MM.1S (cell line): ENCODE results near the gene GPANK1.

ENCODE experiments used
- DNase-seq: peaks from one replicate; pipeline ENCODE4 v3.0.0-alpha.2; 2015
- H2AFZ ChIP-seq: fragments of 300-600 bp; sonication (generic); 2 replicates; pipeline ENCODE4 v1.6.0; 2016; ENCODE audit warnings: antibody characterized with exemption, low read length
- H3F3A ChIP-seq: fragments of 300-600 bp; sonication (generic); 2 replicates; pipeline ENCODE4 v1.6.1; 2016; ENCODE audit warnings: mild to moderate bottlenecking, antibody characterized with exemption, low read length, moderate library complexity, mixed read lengths; ENCODE audit not compliant: insufficient read depth
- H3K27ac ChIP-seq: fragments of 300-600 bp; sonication (generic); 2 replicates; pipeline ENCODE4 v1.5.1; 2016; ENCODE audit warnings: mild to moderate bottlenecking, low read length
- H3K27me3 ChIP-seq: fragments of 300-600 bp; sonication (generic); replicated peaks from 2 replicates; pipeline ENCODE4 v1.6.0; 2016; ENCODE audit warnings: low read length; ENCODE audit not compliant: insufficient read depth
- H3K36me3 ChIP-seq: fragments of 300-600 bp; sonication (generic); replicated peaks from 2 replicates; pipeline ENCODE4 v1.6.1; 2016; ENCODE audit warnings: mild to moderate bottlenecking, low read length, mixed read lengths; ENCODE audit not compliant: insufficient read depth
- H3K4me1 ChIP-seq: fragments of 300-600 bp; sonication (generic); 2 replicates; pipeline ENCODE4 v1.6.1; 2016; ENCODE audit warnings: low read length, mixed read lengths
- H3K4me2 ChIP-seq: fragments of 300-600 bp; sonication (generic); 2 replicates; pipeline ENCODE4 v1.6.0; 2016; ENCODE audit warnings: low read depth, low read length
- H3K4me3 ChIP-seq: fragments of 300-600 bp; sonication (generic); 2 replicates; pipeline ENCODE4 v1.5.1; 2016; ENCODE audit warnings: low read length, mixed read lengths
- H3K79me2 ChIP-seq: fragments of 300-600 bp; sonication (generic); 2 replicates; pipeline ENCODE4 v1.6.1; 2016; ENCODE audit warnings: mixed run types, low read length, mixed read lengths
- H3K9ac ChIP-seq: fragments of 300-600 bp; sonication (generic); 2 replicates; pipeline ENCODE4 v1.6.1; 2016; ENCODE audit warnings: low read length, mixed read lengths
- H3K9me2 ChIP-seq: fragments of 300-600 bp; sonication (generic); replicated peaks from 2 replicates; pipeline ENCODE4 v1.6.1; 2016; ENCODE audit warnings: mild to moderate bottlenecking, low read length, mixed read lengths; ENCODE audit not compliant: insufficient read depth
- H3K9me3 ChIP-seq: fragments of 300-600 bp; sonication (generic); replicated peaks from 2 replicates; pipeline ENCODE4 v1.6.1; 2016; ENCODE audit warnings: mild to moderate bottlenecking, low read length, mixed read lengths; ENCODE audit not compliant: insufficient read depth
- H4K20me1 ChIP-seq: fragments of 300-600 bp; sonication (generic); 2 replicates; pipeline ENCODE4 v1.6.1; 2016; ENCODE audit warnings: mild to moderate bottlenecking, low read length, moderate library complexity, mixed read lengths; ENCODE audit not compliant: insufficient read depth
- CTCF ChIP-seq: fragments of 300-600 bp; sonication (generic); IDR thresholded peaks from 2 replicates; pipeline ENCODE4 v1.5.1; 2016; ENCODE audit warnings: antibody characterized with exemption, low read length, mixed read lengths
- EZH2 ChIP-seq: fragments of 300-600 bp; sonication (generic); optimal IDR thresholded peaks from 2 replicates; pipeline ENCODE3; 2017; ENCODE audit warnings: low read depth, mild to moderate bottlenecking, antibody characterized with exemption, low read length, mixed read lengths
- EZH2phosphoT487 ChIP-seq: fragments of 300-600 bp; sonication (generic); IDR thresholded peaks from 2 replicates; pipeline ENCODE4 v1.6.1; 2018; ENCODE audit warnings: antibody characterized with exemption, low read length

GPANK1 gene

DNA sequence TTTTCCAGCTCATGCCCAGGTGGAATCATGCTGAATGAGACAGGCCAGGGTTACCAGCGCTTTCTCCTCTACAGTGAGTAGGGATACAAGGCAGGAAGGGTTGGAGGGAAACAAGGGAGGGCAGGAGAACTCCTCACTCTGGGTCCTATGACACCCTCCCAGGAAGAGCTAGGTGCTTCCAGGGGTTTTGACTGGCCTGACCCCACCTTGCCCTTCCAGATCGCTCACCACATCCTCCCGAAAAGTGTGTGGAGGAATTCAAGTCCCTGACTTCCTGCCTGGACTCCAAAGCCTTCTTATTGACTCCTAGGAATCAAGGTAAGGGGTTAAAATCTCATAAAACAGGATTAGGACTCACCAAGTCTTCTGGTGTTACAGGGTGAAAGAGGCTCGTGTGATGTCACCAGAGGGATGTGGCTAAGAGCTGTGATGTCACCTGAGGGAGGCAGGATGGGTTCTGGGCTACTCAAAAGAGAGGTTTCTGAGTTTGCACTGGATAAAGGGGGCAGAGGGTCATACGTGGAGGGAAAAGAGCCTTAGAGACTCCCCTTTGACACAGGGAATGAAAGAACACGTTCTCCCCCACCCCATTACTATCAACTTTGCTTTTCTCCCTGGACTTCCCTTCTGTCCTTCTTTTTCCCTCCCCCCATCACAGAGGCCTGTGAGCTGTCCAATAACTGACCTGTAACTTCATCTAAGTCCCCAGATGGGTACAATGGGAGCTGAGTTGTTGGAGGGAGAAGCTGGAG is 7.2 kb downstream of the GPANK1 start:
- Histone ChIP-seq H4K20me1 (no peaks in the 10 kb centered on the region), H3K27me3 (no peaks in the 10 kb centered on the region), H3K9me2 (no peaks in the 10 kb centered on the region), H3K4me2 (no peak overlapping the region), H3K9me3 (no peaks in the 10 kb centered on the region), H3K4me1 (peaks cover 27% of the 10 kb centered on the region), H2AFZ (no peak overlapping the region), H3K36me3 (no peaks in the 10 kb centered on the region), H3K9ac (no peak overlapping the region), H3K27ac (no peak overlapping the region), H3K79me2 (peaks cover 39% of the 10 kb centered on the region), H3K4me3 (no peak overlapping the region), H3F3A (peaks cover 23% of the 10 kb centered on the region)
- no peak for DNase-seq
- TF ChIP-seq EZH2: no peak
- TF ChIP-seq EZH2phosphoT487: no peak
- TF ChIP-seq CTCF: no peak

GRCh38 chr6:31655349-31656237 is 9.2 kb downstream of the GPANK1 start, which contains the start of gene APOM:
Gene APOM (plus strand): TSS chr6:31655894. CDS start chr6:31655967, 73 bp downstream.
- Histone ChIP-seq H3K4me3 (no peak within 1 kb of the TSS), H3F3A (peaks cover 11% of the 10 kb centered on the region), H3K36me3 (no peaks in the 10 kb centered on the region), H3K9me3 (no peaks in the 10 kb centered on the region), H3K4me1 (peaks cover 12% of the 10 kb centered on the region; the same call in 1 of the 2 replicates), H3K79me2 (peaks cover 47% of the 10 kb centered on the region), H4K20me1 (no peaks in the 10 kb centered on the region), H3K27ac (no peak within 1 kb of the TSS), H3K9me2 (no peaks in the 10 kb centered on the region), H3K9ac (no peak within 1 kb of the TSS), H2AFZ (no peak within 1 kb of the TSS), H3K27me3 (no peaks in the 10 kb centered on the region), H3K4me2 (no peak within 1 kb of the TSS)
- no peak for TF ChIP-seq EZH2phosphoT487
- TF ChIP-seq EZH2: no peak
- TF ChIP-seq CTCF: no peak
- DNase-seq: no peak

DNA sequence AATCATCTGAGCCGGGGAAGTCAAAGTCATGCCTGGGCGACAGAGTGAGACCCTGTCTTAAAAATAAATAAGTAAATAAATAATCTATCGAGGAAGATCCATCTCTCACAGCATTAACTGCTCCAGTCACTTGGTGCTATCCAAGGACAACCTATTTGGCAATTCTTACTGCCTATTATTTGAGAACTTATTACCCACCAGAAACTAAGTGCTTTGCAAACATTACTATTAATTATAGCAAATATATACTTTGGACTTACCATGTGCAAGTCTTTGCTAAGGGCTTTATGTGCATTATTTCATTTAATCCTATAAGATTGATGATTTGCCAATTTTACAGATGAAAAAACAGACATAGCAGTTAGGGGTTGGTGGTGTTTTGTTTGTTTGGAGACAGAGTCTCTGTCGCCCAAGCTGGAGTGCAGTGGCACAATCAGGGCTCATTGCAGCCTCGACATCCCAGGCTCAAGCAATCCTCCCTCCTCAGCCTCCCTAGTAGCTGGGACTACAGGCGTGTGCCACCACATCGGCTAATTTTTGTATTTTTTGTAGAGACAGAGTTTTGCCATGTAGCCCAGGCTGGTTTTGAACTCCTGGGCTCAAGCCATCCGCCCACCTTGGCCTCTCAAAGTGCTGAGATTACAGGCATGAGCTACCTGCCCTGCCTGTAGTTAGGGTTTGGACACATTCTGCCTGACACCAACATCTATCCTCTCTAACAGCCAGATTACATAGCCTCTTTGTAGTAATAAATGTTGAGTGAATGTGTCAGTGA is 10.0 kb downstream of the GPANK1 start:
- H3K36me3 ChIP-seq: no peaks in the 10 kb centered on the region
- H3K4me3 ChIP-seq: no peak overlapping the region
- H3K27me3 ChIP-seq: no peaks in the 10 kb centered on the region
- no peak overlapping the region for H3K4me2 ChIP-seq
- peaks cover 47% of the 10 kb centered on the region for H3K79me2 ChIP-seq
- no peak overlapping the region for H2AFZ ChIP-seq
- TF ChIP-seq EZH2: no peak
- no peak for TF ChIP-seq EZH2phosphoT487
- TF ChIP-seq CTCF: no peak
- H3K9me3 ChIP-seq: no peaks in the 10 kb centered on the region
- peaks cover 11% of the 10 kb centered on the region for H3F3A ChIP-seq
- DNase-seq: no peak
- H3K9ac ChIP-seq: no peak overlapping the region
- no peak overlapping the region for H3K27ac ChIP-seq
- no peaks in the 10 kb centered on the region for H4K20me1 ChIP-seq
- peaks cover 12% of the 10 kb centered on the region; the same call in 1 of the 2 replicates for H3K4me1 ChIP-seq
- H3K9me2 ChIP-seq: no peaks in the 10 kb centered on the region
